ENCODE results near the gene DMRTC2. TPM values are rescaled to one million over a fixed set of nuclear protein-coding genes. Genes with fewer than 3 reads are reported as not detected.

DMRTC2 gene
- total RNA-seq, 4 donors from 2014 or later: not detected

DNA sequence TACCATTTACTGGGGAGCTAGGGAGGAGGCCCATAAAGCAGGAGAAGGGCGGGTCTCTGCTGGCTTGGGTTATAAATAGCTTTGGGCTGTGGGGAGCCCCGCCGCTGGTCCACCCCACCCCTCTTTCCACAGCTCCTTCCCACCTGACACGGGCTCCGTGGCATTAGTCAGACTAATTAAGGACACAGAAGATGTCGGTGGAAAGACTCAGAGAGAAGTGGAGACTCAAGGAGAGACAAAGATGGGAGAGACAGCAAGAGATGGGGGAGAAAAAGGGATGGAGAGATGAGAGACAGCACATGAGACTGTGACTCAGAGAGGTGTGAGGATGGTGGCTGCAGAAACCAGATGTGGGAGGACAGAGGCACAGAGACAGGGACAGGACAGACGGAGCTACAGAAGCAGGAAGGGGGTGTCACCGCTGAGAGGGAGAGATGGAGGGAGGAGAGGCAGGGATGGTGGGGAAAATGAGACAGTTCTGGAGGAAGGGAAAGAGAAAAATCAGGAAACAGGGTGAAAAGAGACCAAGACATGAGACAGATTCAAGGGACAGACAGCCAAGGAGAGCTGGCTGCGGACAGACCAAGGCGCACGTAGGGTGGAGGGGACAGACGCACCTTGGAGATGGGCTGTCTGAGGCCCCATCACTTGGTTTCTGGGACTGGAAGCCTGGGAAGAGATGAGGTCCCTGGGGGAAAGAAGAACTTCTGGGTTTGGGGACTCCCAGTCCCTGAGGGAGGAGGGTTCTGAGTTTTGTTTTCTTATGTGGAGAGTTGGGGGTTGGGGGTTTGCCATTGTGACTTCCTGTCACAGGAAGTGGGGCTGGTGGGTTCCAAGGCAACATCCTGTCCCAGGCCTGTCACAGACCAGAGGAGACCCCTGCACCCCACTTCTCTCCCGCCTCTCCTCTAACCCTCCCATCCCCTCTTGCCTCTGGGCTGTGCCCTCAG lies 42.2 kb downstream of the DMRTC2 start:
- DNase-seq: no peak
- intact Hi-C loops (cut with DNase I; ENCODE audit: low total_unique reads): loop anchor here (10.0 kb wide), 1 partner anchor 1602 kb away; the partner anchor contains the start of gene AKT2
- H3K4me3 ChIP-seq: no peak overlapping the region
- TF ChIP-seq, protein P1, sequence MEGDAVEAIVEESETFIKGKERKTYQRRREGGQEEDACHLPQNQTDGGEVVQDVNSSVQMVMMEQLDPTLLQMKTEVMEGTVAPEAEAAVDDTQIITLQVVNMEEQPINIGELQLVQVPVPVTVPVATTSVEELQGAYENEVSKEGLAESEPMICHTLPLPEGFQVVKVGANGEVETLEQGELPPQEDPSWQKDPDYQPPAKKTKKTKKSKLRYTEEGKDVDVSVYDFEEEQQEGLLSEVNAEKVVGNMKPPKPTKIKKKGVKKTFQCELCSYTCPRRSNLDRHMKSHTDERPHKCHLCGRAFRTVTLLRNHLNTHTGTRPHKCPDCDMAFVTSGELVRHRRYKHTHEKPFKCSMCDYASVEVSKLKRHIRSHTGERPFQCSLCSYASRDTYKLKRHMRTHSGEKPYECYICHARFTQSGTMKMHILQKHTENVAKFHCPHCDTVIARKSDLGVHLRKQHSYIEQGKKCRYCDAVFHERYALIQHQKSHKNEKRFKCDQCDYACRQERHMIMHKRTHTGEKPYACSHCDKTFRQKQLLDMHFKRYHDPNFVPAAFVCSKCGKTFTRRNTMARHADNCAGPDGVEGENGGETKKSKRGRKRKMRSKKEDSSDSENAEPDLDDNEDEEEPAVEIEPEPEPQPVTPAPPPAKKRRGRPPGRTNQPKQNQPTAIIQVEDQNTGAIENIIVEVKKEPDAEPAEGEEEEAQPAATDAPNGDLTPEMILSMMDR (IDR thresholded peaks at IDR 0.05 in 4 of 5, conservative IDR thresholded peaks at IDR 0.05 in 1 of 5): no peak
- TF ChIP-seq POLR2A (IDR thresholded peaks at IDR 0.05): no peak
- H3K36me3 ChIP-seq: peaks cover 0 to 13% of the 10 kb centered on the region in 2 donors
- peaks cover 16 to 18% of the 10 kb centered on the region in 2 donors for H3K4me1 ChIP-seq
- H3K27ac ChIP-seq: no peak overlapping the region
- no peak for ATAC-seq
- no peaks in the 10 kb centered on the region for H3K27me3 ChIP-seq
- in situ Hi-C loops (cut with MboI; ENCODE audit: low sequenced_read_pairs in 4 of 4): no loop called here
- H3K9me3 ChIP-seq: no peaks in the 10 kb centered on the region

DNA sequence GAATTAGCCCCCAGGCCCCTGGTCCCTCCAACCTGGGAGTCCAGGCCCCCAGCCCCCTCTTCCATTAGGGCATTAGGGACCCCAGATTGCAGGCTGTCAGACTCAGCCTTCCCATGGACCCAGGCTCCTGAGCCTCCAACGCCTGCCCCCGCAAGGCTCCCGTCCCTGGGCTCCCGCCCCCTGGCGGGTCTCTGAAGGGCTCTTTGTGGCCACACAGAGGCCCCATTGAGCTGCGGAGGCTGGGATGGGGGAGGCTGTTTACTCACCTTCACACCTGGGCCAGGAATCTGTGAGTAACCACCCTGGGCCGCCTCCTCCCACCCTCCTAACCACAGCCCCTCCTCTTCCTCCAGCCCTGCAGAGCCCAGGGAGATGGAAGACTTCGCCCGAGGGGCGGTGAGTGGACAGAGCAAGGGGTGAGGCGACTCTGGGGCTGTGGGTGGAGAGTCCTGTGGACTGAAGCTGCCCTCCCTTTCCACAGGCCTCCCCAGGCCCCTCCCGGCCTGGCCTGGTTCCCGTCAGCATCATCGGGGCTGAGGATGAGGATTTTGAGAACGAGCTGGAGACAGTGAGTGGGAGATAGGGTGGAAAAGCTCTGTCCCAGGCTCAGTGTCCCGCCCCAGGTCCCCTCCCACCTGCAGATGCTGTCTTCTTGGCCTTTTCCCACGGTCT lies 43.0 kb downstream of the DMRTC2 start:
- Histone ChIP-seq H3K27ac (no peak overlapping the region), H3K4me3 (no peak overlapping the region), H3K36me3 (peaks cover 0 to 21% of the 10 kb centered on the region in 2 donors), H3K9me3 (no peaks in the 10 kb centered on the region), H3K4me1 (peaks cover 12 to 16% of the 10 kb centered on the region in 2 donors), H3K27me3 (no peaks in the 10 kb centered on the region)
- intact Hi-C loops (cut with DNase I; ENCODE audit: low total_unique reads) (loop anchor here (10.0 kb wide), 1 partner anchor 1603 kb away; the partner anchor contains the start of gene AKT2), in situ Hi-C loops (cut with MboI; ENCODE audit: low sequenced_read_pairs in 4 of 4) (no loop called here)
- TF ChIP-seq POLR2A (IDR thresholded peaks at IDR 0.05): no peak
- TF ChIP-seq, protein P1 (IDR thresholded peaks at IDR 0.05 in 4 of 5, conservative IDR thresholded peaks at IDR 0.05 in 1 of 5): no peak
- DNase-seq (no peak), ATAC-seq (no peak)

DNA sequence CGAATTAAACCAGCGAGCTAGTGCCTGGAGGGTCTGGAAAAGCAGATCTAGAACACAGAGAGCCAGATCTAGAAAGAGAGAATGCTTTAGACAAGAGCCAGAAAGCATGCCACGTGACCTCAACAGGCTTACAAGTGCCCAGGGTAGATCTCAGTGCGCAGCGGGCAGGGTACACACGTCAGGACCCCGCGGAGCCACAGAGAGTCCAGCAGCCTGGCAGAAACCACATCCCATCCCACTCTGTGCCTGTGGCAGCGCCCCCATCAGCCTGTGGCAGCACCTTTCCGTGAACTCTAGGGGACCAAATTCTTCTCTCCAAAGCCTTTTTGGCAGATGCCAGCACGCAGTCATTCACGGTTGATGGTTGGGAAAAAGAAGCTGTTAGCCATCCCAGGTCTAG lies 44.1 kb downstream of the DMRTC2 start:
- Histone ChIP-seq H3K27ac (no peak overlapping the region), H3K36me3 (peaks cover 0 to 22% of the 10 kb centered on the region in 2 donors), H3K4me3 (no peak overlapping the region), H3K27me3 (no peaks in the 10 kb centered on the region), H3K9me3 (no peaks in the 10 kb centered on the region), H3K4me1 (peaks cover 12 to 16% of the 10 kb centered on the region in 2 donors)
- in situ Hi-C loops (cut with MboI; ENCODE audit: low sequenced_read_pairs in 4 of 4) (no loop called here), intact Hi-C loops (cut with DNase I; ENCODE audit: low total_unique reads) (loop anchor here (10.0 kb wide), 1 partner anchor 1604 kb away; the partner anchor contains the start of gene AKT2)
- no peak for TF ChIP-seq POLR2A (IDR thresholded peaks at IDR 0.05)
- DNase-seq (no peak), ATAC-seq (no peak)

DNA sequence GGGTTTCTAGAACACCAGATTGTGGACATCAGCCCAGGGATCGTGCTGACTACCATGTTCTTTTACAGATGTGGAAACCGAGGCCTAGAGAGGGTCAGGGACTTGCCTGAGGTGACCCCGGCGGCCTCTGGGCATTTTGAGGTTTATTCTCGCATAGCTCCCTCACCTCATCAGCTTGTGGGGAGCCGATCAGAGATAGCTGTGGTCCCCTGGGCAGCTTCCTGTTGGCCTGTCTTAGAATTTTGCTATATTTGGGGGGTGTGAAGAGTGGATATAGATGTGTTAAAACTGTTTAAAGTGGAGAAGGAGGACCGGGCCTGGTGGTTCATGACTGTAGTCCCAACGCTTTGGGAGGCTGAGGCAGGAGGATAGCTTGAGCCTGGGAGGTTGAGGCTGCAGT lies 45.1 kb downstream of the DMRTC2 start:
- ATAC-seq (no peak), DNase-seq (no peak)
- no peaks in the 10 kb centered on the region for H3K27me3 ChIP-seq
- no peak for TF ChIP-seq POLR2A (IDR thresholded peaks at IDR 0.05)
- TF ChIP-seq, protein P1 (IDR thresholded peaks at IDR 0.05 in 4 of 5, conservative IDR thresholded peaks at IDR 0.05 in 1 of 5): no peak
- peaks cover 0 to 27% of the 10 kb centered on the region in 2 donors for H3K36me3 ChIP-seq
- H3K27ac ChIP-seq: no peak overlapping the region
- H3K9me3 ChIP-seq: no peaks in the 10 kb centered on the region
- H3K4me1 ChIP-seq: peaks cover 7 to 11% of the 10 kb centered on the region in 2 donors
- in situ Hi-C loops (cut with MboI; ENCODE audit: low sequenced_read_pairs in 4 of 4): no loop called here
- H3K4me3 ChIP-seq: no peak overlapping the region
- intact Hi-C loops (cut with DNase I; ENCODE audit: low total_unique reads): loop anchor here (10.0 kb wide), 1 partner anchor 1605 kb away; the partner anchor contains the start of gene AKT2

DNA sequence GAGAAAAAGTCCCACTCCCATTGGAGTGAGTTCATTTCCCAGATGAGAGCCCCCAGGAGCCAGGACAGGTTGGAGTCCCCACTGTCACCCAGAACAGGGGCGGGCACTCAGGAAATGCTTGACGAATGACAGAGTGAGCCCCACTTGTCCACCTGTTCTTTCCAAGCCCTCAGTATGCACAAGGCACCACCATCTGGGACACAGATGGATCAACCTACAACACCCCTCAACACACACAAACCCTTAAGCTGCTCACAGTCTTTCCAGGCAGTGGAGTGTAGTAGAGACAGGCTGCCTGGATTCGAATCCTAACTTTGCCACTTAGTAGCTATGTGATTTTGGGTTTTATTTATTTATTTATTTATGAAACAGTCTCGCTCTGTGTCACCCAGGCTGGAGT lies 46.1 kb downstream of the DMRTC2 start:
- Histone ChIP-seq H3K27ac (no peak overlapping the region), H3K4me1 (peaks cover 3 to 8% of the 10 kb centered on the region in 2 donors), H3K4me3 (no peak overlapping the region), H3K36me3 (peaks cover 0 to 37% of the 10 kb centered on the region in 2 donors), H3K27me3 (no peaks in the 10 kb centered on the region), H3K9me3 (no peaks in the 10 kb centered on the region)
- in situ Hi-C loops (cut with MboI; ENCODE audit: low sequenced_read_pairs in 4 of 4) (no loop called here), intact Hi-C loops (cut with DNase I; ENCODE audit: low total_unique reads) (no loop called here)
- TF ChIP-seq, protein P1 (IDR thresholded peaks at IDR 0.05 in 4 of 5, conservative IDR thresholded peaks at IDR 0.05 in 1 of 5): no peak
- no peak for TF ChIP-seq POLR2A (IDR thresholded peaks at IDR 0.05)
- DNase-seq (no peak), ATAC-seq (no peak)
